ENCODE results near the gene BCL6. TPM values are rescaled to one million over a fixed set of nuclear protein-coding genes. Genes with fewer than 3 reads are reported as not detected.

The BCL6 gene
- total RNA-seq, 1 experiment from 2014 or later, result 35.1 TPM

DNA sequence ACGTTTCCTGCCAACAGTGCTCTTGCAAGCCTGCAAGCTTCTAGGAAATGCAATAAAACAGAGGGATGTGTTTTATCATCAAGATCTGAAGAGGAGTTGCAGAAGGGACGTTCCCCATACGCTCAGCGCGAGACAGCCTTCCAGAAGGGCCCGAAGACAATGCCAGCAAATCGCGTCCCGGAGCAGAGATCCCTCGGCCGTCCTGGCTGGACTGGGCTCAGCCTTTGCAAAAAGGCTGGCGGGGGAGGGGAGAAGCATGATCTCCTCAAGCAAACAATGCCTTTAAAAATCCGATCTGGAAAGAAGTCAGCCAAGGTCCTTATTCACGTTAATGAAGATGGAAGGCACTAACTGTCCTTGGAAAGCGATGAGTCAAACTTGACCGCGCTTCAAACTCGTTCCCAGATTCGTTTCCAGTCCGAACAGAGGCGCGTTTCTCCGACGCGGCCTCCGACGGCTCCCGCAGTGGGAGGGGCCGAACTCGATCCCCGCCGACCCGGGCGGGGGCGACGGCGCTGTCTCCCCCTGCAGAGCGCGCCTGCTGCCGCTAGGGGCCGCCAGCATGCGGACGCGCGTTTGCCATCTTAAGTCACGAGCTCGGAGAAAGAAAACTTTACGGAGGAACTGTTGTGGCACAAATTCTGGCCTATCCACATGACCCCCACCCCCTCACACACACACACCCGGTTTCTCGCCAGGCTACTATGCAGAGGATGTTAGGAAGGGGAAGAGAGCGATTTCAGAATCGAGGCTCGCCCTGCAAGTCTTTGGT is 5.5 kb downstream of the BCL6 start:
- peaks cover 9% of the 10 kb centered on the region for H3K27me3 Mint-ChIP-seq (ENCODE audit: unreplicated experiment)
- CTCF ChIA-PET, result interaction anchor here (0.6 to 5.6 kb wide), 32 partner anchors 10 to 1489 kb away, joined by 3 to 171 read pairs (median 5); no protein-coding TSS in a partner anchor
- peak; percentile 92 for DNase-seq
- no TSS peak for BruUV-seq (replicated peaks)
- peaks cover 42% of the 10 kb centered on the region for H3K4me1 Mint-ChIP-seq (ENCODE audit: low read depth, unreplicated experiment)
- H3K9me3 Mint-ChIP-seq (ENCODE audit: low read depth, unreplicated experiment), result no peaks in the 10 kb centered on the region
- H3K4me3 Mint-ChIP-seq (ENCODE audit: low read depth, unreplicated experiment), result peak overlapping the region; percentile 83
- intact Hi-C loops (cut with micrococcal nuclease; ENCODE audit: unreplicated experiment), result loop anchor here (1.0 to 10.0 kb wide), 15 partner anchors 295 to 1493 kb away; no protein-coding TSS in a partner anchor
- peaks cover 73% of the 10 kb centered on the region for H3K36me3 Mint-ChIP-seq (ENCODE audit: insufficient read depth, unreplicated experiment)
- TF ChIP-seq, protein P1, sequence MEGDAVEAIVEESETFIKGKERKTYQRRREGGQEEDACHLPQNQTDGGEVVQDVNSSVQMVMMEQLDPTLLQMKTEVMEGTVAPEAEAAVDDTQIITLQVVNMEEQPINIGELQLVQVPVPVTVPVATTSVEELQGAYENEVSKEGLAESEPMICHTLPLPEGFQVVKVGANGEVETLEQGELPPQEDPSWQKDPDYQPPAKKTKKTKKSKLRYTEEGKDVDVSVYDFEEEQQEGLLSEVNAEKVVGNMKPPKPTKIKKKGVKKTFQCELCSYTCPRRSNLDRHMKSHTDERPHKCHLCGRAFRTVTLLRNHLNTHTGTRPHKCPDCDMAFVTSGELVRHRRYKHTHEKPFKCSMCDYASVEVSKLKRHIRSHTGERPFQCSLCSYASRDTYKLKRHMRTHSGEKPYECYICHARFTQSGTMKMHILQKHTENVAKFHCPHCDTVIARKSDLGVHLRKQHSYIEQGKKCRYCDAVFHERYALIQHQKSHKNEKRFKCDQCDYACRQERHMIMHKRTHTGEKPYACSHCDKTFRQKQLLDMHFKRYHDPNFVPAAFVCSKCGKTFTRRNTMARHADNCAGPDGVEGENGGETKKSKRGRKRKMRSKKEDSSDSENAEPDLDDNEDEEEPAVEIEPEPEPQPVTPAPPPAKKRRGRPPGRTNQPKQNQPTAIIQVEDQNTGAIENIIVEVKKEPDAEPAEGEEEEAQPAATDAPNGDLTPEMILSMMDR (IDR thresholded peaks at IDR 0.05; ENCODE audit: unreplicated experiment), result peak; percentile 99
- H3K27ac Mint-ChIP-seq (ENCODE audit: unreplicated experiment), result peak overlapping the region; percentile 59

- CTCF ChIA-PET, result interaction anchor here (0.6 to 5.6 kb wide), 19 partner anchors 11 to 1495 kb away, joined by 3 to 171 read pairs (median 4); no protein-coding TSS in a partner anchor
- Mint-ChIP-seq H3K36me3 (ENCODE audit: insufficient read depth, unreplicated experiment) (peaks cover 67% of the 10 kb centered on the region), H3K27me3 (ENCODE audit: unreplicated experiment) (peaks cover 9% of the 10 kb centered on the region), H3K4me3 (ENCODE audit: low read depth, unreplicated experiment) (peak overlapping the region; percentile 83), H3K9me3 (ENCODE audit: low read depth, unreplicated experiment) (no peaks in the 10 kb centered on the region), H3K4me1 (ENCODE audit: low read depth, unreplicated experiment) (peaks cover 42% of the 10 kb centered on the region), H3K27ac (ENCODE audit: unreplicated experiment) (peak overlapping the region; percentile 59)
- DNase-seq, result no peak
- intact Hi-C loops (cut with micrococcal nuclease; ENCODE audit: unreplicated experiment), result loop anchor here (1.0 to 2.0 kb wide), 6 partner anchors 414 to 1494 kb away; no protein-coding TSS in a partner anchor
- BruUV-seq (replicated peaks), result no TSS peak
- TF ChIP-seq, protein P1 (IDR thresholded peaks at IDR 0.05; ENCODE audit: unreplicated experiment), result no peak
These were observed 6.1 kb downstream of the BCL6 start for GRCh38 chr3:187739094-187739560.

DNA sequence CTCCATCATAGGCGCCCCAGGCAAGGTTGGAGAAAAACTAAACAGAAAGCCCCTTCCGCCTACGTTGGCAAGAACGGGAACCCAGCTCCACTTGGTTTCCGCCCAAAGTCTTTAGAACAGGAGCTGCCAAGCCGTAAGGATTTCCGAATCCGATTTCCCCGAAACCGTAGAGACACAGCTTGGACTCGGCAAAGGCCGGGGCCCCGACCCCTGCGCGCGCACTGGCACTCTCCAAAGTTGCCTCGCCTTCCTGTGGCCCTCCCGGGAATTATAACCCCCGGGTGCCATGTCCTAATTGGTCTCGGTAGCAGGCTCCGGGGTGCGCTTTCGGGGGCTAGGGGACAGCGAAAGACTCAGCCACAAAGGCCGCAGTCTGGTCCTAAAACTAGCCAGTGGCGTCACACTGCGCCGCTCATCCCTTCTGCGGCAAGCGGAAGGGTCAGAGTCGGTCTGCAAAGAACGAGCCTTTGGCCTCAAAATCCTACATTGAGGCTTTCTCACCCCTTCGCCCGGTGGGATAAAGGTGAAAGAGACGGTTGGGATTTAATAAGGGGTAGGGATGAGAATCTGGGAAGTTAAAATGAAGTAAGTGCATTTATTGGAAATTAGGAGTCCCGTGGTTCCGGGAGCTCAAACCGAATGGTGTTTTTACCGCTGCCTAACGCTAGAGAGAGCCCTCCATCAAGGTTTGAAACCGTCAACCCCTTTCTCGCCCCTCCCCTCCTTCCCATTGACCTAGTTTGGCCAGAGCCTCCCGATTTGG is 6.8 kb downstream of the BCL6 start:
- Mint-ChIP-seq H3K36me3 (ENCODE audit: insufficient read depth, unreplicated experiment) (peaks cover 61% of the 10 kb centered on the region), H3K27me3 (ENCODE audit: unreplicated experiment) (peaks cover 9% of the 10 kb centered on the region), H3K4me1 (ENCODE audit: low read depth, unreplicated experiment) (peaks cover 42% of the 10 kb centered on the region), H3K9me3 (ENCODE audit: low read depth, unreplicated experiment) (no peaks in the 10 kb centered on the region), H3K4me3 (ENCODE audit: low read depth, unreplicated experiment) (peak overlapping the region; percentile 83), H3K27ac (ENCODE audit: unreplicated experiment) (peak overlapping the region; percentile 59)
- CTCF ChIA-PET, result interaction anchor here (0.6 to 5.6 kb wide), 24 partner anchors 9 to 1495 kb away, joined by 3 to 171 read pairs (median 5); no protein-coding TSS in a partner anchor
- TF ChIP-seq, protein P1 (IDR thresholded peaks at IDR 0.05; ENCODE audit: unreplicated experiment), result peak; percentile 96
- peak; percentile 94 for DNase-seq
- intact Hi-C loops (cut with micrococcal nuclease; ENCODE audit: unreplicated experiment), result loop anchor here (1.0 to 2.0 kb wide), 6 partner anchors 415 to 1494 kb away; no protein-coding TSS in a partner anchor
- no TSS peak for BruUV-seq (replicated peaks)

DNA sequence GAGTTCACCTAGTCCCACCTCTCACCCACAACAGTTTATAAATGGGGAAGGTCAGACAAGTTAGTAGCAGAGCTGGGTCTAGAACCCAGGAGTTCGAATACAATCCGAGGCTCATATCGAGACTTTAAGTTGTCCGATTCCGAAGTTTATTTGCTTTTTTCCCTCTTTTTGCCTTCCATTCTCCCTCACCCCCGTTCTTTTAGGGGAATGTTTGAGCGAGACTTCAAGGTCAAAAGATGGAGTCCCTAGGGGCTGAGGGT is 7.3 kb downstream of the BCL6 start:
- H3K4me3 Mint-ChIP-seq (ENCODE audit: low read depth, unreplicated experiment), result peak overlapping the region; percentile 83
- BruUV-seq (replicated peaks), result no TSS peak
- H3K4me1 Mint-ChIP-seq (ENCODE audit: low read depth, unreplicated experiment), result peaks cover 41% of the 10 kb centered on the region
- TF ChIP-seq, protein P1 (IDR thresholded peaks at IDR 0.05; ENCODE audit: unreplicated experiment), result no peak
- CTCF ChIA-PET, result interaction anchor here (0.7 to 5.6 kb wide), 11 partner anchors 12 to 1303 kb away, joined by 4 to 171 read pairs (median 6); no protein-coding TSS in a partner anchor
- H3K9me3 Mint-ChIP-seq (ENCODE audit: low read depth, unreplicated experiment), result no peaks in the 10 kb centered on the region
- intact Hi-C loops (cut with micrococcal nuclease; ENCODE audit: unreplicated experiment), result loop anchor here (2.0 kb wide), 4 partner anchors 611 to 1495 kb away; no protein-coding TSS in a partner anchor
- peaks cover 9% of the 10 kb centered on the region for H3K27me3 Mint-ChIP-seq (ENCODE audit: unreplicated experiment)
- DNase-seq, result no peak
- H3K27ac Mint-ChIP-seq (ENCODE audit: unreplicated experiment), result peak overlapping the region; percentile 59
- peaks cover 55% of the 10 kb centered on the region for H3K36me3 Mint-ChIP-seq (ENCODE audit: insufficient read depth, unreplicated experiment)

Data from Calu3 (cell line).